Activated CD8-positive, alpha-beta memory T cell treated with anti-CD3 and anti-CD28 coated beads, Interleukin-2, amount 50 U/mL, for 1 hour (primary cell): Measurements from ENCODE around the gene C5orf46.
"Not testable (repeated sequence)": the region's sequence is repeated elsewhere in the genome, so short reads cannot be mapped to it uniquely, and the experiment has no call there.

Experiments
- DNase-seq: peaks from one replicate; pipeline ENCODE4 v3.0.0-alpha.2; 2020; ENCODE audit errors: extremely low read depth

C5orf46 gene

DNA sequence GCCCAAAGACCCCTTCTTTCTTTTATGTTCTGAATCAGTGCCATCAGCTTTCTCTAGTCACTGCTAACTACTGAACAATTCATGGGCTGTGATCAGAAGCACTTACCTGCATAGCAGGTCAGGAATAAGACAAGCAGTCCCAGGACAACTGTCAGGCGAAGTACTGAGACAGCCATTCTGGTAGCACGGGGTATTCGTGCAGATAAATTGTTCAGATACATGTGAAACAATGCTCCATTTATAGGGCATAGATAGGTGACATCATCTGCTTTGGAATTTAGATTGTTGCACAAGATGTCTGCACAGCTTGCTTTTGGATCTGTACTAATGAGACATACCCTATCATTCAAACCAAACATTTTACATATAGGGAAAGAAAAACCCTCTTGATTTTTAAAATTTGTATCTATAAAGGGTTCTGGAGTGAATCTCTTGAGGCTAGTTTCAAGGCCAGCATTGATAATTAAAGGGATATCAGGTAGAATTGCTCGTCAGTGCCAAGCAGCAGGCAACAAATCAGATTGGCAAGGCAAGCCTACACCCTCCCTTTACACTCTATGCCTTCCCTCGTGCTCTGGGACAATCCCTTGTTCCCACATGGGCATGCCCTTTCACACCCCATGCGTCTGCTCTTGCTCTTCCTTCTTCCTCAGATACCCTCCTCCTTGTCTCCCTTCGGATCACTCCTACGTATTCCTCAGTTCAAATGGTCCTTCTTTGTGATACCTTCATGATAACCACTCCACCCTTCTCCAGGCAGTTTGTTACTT is at the start of gene C5orf46:
TSS of gene C5orf46 (minus strand) at position 213 of the 770 bp plus-strand sequence. CDS start at position 176, 37 bp downstream.
- DNase-seq = no peak

DNA sequence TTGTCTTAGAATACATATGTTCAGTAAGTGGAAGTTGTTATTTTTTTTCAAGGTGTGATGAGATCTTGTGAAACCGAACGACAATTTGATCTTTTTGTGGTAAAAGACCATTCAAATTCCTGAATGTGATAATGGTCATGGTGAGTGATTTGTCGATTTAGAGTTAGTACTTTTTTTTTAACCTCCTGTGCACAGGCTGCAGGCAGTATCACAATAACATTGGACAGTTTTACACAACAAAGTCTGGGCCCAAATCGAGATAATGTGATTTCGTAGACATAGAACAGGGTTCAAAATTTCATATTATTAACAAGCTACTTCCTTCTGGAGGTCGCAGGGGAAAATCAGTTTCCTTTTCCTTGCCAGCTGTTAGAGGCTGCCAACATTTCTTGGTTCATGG is 48.6 kb upstream of the C5orf46 start:
- DNase-seq = no peak

DNA sequence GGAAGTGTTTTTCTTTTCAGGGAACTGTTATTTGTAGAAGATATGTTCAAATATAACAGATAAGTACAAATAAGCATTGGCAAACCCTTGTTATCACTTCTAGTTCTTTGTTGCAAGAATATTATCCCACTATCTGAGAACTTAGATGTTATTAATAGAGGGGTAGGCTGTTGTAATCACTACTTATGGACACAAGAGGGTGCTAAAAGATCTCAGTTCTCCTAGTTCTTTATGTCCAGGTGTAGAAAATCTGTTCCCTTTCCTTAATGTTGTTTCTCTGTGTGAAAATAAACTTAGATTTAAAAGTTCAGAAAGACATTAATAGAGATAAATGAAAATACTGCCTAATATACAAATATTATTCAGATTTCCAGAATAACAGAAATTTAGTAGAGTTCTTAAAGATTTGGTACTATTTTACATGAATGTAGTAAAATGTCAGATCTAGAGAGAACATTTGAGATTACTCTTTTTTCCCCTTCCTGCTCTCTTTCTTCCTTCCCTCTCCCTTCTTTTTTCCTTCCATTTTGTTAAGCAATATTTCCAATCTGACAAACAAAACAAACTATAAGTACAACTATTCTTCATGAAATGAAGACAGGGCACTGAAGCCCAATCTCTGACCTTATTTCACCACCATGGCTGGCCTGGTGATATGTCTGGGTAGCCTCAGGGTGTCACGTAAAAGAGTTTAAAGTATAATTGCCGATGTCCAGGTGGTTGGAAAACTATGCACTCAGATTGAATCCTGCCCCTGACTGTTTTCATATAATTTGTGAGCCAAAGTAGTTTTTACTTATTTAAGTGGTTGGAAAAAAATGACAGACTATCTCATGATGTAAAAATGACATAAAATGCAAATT is 43.6 kb upstream of the C5orf46 start:
- DNase-seq = no peak

DNA sequence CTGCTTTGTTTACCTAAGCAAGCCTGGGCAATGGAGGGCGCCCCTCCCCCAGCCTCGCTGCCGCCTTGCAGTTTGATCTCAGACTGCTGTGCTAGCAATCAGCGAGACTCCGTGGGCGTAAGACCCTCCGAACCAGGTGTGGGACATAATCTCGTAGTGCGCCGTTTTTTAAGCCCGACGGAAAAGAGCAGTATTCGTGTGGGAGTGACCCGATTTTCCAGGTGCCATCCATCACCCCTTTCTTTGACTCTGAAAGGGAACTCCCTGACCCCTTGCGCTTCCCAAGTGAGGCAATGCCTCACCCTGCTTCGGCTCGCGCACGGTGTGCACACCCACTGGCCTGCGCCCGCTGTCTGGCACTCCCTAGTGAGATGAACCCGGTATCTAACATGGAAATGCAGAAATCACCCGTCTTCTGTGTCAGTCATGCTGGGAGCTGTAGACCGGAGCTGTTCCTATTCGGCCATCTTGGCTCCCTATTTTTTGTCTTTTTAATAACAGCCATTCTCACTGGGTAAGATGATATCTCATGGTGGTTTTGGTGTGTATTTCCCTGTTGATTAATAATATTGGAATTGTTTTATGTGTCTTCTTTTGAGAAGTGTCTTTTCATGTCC is 40.4 kb upstream of the C5orf46 start:
- not testable (repeated sequence) for DNase-seq

DNA sequence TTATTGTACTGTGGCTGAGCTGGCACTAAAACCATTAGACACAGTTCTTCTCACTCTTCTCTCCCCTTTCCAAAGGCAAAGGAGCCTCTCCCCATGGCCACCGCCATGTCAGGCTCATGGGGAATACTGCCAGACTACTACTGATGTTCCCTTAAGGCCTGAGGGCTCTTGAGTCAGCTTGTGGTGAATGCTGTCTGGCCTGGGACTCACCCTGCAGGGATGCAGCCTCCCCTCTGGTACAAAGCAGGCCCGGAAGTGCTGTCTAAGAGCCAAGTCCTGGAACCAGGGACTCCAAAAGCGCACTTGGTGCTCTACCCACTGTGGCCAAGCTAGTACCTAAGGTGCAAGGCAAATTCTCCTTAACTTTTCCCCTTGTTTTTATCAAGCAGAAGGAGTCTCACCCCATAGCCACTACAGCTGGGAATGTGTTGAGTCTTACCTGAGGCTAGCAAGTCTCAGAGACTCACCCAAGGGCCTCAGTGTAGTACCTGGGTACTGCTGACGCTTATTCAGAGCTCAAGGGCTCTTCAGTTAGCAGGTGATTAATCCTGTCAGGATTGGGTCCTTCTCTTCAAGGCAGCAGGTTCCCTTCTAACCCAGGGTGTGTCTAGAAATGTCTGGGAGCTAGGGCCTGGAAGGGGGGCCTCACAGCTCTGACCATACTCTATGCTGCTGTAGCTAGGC is 33.2 kb upstream of the C5orf46 start:
- DNase-seq = no peak

DNA sequence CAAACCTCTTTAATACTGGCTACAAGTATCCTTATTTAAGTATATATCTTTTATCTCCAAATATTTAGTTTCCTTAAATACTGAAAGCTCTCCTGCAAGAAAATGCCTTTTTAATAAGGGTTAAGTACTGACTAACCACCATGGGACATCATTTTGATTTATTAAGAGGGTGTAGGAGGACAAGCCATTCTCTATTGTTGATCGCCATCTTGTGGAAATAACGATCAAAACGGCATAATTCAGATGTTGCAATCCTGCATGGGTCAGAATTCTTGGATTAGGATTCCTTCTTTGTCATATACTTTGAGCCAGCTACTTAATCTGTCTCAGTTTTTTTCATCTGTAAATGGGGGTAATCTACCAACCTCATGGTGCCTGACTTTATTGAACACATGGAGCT is 28.7 kb upstream of the C5orf46 start:
- DNase-seq = no peak

DNA sequence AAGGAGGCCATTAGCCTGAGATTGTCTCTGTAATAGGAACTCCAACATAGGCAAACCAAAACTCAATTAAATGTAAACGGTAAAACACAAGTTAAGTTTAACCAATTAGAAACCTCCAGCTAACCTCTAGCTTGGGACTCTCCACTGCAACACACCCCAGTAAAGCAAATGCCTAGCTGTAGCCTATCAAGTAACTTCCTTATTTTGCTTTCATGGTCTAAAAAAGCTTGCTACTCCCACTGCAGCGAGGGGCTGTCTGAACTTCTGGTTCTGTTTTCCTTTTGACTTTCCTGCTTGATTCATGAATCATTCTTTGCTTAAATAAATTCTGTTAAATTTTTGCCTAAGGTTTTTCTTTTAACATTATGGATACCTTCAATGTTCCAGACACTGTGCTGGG is 24.4 kb upstream of the C5orf46 start:
- DNase-seq = no peak

DNA sequence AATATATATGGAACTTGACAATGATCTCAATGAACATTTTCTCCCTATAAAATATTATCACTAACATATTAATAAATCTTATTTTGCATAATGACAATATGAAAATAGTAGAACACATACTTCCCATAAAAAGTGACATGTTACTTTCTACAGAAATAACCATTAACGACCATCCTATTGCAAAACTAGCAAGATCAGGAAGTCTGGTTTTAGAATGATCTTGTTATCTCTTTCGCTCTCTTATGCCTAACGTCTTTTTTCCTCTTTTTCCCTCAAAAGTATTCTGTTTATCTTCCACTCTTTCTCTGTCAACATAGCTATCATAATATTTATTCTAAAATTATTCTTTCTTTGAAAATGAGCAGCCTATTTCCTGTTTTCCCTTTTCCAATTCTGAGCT is 21.6 kb upstream of the C5orf46 start:
- DNase-seq = no peak

DNA sequence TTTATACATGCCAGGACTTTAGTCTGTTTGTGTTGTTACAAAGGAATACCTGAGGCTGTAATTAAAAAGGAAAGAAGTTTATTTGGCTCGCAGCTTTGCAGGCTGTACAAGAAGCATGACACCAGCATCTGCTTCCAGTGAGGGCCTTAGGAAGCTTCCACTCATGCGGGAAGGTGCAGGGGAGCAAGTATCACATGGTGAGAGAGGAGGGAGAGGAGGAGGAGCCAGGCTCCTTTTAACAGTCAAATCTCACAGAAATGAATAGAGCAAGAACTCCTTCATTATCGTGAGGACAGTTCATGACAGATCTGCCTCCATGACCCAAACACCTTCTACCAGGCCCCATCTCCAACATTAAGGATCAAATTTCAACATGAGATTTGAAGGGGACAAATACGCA is 18.7 kb upstream of the C5orf46 start:
- DNase-seq = no peak

DNA sequence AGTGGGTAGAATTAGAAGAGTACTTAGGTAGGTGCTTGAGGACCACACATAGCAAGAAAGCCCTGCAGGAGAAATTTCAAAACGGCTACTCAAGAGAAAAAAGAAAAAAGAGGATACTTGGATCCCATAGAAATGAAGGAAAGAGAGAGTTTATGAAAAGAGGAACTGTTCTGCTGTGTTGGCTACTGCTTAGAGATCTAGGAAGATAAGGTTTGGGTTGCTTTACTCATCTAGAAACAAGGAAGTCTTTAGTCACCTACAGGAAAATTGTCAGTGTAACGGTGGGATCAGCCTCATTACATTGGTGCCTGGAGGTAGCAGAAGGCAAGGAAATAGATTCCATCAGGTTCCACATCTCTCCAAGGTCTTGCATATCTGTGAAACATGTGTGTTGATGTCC is 14.8 kb upstream of the C5orf46 start:
- DNase-seq = no peak

DNA sequence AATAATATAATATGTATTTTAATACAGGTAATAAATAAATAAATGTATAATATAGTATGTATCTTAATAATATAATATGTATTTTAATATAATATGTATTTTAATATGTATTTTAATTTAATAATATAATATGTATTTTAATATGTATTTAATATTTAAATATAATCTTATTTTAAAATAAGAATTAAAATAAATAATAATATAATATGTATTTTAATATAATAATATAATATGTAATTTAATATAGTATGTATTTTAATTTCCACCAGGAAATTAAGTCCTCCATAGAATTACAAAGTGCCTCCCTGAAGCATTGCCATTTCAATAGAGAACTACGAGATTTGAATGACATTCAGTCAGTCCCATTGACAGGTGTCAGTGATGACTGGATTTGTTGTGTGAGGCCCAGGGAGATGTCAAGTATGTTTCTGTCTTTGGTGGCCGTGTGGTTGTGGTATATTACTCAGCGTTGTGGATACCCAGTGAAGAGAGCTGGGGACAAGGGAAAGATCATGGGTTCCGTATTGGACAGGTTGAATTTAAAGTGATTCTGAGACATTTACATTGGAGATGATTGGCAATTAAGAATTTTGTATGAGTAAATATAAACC is 14.2 kb upstream of the C5orf46 start:
- no peak for DNase-seq

DNA sequence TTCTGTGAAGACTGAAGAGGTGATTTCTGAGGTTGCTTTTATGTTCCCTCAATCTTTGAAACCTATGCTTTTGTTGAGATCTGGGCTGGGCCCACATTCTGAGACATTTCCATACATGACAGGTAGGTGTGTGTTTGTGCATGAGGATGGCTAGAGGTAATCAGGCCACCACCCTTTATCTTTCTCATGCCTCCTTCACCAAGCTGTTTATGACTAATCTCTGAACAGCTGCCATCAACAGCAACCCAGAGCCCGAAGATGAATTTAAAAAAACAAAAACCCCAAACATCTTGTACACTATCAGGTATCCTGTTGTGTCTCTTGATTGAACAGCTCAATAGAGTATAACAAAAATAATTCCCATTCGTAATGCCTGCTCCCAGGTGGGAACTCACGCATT is 12.6 kb upstream of the C5orf46 start:
- DNase-seq = no peak

DNA sequence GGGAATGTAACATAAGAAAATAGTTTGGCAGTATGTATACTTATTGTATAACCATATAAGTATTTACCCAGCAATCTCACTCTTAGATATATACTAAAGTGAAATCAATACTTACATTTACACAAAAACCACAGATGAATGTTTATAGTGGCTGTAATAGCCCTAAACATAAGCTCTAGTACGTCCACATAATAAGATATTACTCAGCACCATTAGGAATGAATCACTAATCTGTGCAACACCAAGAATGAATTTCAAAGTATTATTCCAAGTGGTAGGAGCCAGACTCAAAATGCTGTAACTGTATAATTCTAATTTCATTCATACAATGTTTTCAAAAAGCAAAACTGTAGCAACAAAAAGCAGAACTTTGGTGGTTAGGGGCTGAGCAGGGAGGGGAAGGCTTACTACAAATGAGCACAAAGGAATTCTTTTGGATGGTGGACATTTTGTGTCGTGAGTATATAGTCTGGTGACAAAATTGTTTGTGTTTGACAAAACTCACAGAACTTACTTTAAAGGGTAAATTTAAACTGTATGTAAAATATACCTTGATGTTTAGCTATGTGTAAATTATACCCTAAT is 11.9 kb upstream of the C5orf46 start:
- no peak for DNase-seq

DNA sequence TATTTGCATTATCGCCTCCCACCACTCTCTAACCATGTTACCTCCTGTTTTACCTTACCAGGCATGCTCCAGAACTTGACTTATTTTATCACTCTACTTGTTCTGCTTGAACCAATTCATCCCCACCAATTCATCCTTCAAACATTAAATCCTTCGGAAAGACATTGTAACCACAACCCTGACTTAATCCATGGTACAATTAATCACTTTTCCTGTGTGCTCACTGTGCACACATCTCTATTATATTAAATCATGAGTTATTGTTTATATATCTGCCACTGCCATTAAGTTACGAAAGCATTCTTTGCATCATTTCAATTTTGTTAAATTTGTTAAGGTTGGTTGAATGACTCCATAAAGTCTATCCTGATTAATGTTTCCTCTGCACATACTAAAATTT is 7.4 kb upstream of the C5orf46 start:
- DNase-seq = no peak

DNA sequence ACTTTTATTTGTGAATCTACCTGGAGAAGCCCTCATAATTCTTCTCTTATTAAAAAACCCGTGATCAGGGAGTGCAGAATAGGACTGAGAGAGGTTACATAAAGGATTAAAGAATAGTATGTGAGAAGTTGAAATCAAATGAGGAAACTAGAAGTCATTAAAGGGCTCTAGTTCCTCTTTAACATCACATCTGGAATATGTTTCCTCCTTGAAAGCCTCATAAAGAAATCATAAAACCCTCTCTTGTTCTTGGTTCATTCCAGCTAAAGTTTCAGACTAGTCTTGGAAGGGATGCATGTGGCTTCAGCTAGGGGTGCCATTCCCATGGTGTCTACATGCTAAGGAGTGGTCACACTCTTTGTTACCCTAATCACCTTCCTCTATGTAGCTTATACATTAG is 5.7 kb upstream of the C5orf46 start:
- DNase-seq = no peak

DNA sequence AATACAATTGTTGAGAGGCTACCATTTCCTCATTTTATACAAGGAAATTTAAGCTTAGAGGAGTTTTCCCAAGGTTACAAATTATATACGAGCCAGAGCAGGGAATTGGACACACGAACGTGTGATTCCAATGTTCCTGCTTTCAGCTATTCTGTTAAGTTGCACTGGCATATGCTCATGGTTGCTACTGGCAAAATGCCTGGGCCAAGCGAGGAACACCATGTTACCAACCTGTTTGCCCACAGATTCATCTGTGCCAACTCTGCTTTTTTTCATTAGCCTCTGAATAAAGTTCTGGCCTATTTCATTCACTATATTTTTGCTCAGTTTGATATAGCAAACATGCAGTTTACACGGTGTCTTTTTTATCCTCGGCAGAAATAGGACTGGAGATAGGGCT is 5.1 kb upstream of the C5orf46 start:
- DNase-seq = no peak

DNA sequence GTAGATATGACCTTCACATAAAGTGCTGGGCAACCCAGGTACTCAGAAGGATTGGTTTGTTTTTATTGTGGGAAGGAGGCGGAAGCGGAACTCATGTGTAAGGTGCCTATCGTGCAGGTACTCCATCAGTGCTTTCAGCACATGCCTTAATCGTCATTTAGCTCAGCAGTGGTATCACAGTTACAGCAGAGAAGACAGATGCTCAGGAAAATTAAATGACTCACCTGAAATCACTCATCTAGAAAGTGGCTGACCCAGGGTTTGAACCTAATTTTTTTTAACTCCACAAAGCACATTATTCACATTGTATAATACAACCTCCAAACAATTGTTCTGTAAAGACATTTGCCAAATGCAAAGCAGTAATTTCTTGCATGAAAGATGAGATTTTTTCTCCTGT is 2.2 kb downstream of the C5orf46 start:
- DNase-seq = no peak

DNA sequence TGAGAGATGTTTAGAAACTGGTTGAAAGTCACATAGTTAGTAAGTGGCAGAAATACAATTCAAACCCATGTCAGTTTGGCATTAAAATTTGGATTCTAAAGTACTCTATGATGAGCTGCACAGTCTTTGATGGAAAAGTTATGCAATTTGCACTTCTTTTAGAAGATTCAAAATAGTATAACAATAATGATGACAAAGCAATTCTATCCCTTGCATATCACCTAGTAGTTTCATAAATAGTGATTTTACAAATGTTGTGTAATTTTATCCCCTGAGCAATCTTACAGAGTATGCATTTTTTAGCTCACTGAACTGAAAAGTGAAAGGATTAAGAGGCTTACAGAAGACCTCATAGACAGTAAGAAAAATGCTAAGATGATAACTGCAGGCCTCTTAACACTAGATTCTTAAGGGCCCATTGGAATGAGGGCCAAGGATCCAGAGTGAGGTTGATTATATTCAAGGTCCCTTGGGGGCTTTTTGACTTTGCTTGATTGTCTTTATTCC is 3.7 kb downstream of the C5orf46 start:
- no peak for DNase-seq

DNA sequence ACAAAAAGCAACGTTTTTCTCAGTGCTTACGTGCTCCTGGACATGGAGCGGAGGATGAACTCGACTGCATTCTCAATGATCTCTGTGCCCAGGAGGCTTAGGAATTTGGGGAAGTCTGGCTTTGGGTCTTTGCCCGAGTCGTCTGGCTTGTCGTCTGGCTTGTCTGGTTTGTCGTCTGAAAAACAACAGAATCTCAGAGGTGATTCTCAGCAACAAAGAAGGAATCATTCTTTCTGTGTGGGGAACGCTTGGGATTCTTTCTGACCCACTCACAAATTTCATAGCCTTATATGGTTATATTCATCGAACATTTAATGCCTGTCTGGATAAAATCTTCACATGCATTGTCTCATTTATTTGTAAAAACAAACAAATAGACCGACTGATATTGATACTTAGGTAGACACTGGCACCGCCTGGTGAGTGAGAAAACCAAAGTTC is 4.7 kb downstream of the C5orf46 start:
- no peak for DNase-seq

DNA sequence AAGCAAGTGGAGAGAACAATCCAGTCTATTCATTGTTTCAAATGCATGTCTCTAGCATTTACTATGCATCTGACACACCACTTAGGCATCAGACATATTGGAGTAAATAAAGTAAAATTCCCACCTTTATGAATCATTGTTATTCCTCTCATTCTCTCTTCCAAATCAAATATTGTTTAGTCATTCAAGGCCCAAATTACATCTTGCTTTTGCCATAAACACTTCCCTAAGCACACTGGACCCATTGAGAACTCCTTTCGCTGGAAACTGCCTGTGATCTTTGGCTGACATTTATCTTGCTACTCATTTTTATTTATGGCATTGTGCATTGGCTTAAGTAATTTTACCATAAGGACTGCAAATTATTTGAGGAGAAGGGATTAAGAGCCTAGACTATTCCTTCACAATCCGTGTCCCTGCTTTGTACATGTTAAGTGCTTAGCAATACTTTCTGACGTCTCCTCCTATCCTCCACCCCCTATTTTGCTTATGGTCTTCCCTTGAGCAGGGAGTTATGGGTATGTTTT is 7.4 kb downstream of the C5orf46 start:
- DNase-seq = no peak

DNA sequence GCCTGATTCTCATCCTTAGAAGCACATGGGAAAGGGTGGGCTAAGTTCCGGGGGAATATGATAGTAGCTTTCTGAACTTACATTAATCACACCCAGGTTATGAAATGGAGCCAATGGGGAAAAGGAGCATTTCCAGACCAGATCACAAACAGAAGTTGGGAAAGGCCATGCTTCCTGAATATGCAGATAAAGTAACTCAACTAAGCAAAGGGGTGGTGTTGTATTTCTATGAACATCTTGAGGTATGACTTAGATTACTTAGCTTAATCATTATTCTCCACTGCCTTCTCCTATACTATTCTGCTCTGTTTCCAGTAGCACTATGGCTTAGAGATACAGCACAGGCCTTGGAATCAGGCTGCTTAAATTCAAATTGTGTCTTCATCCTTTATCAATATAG is 10.5 kb downstream of the C5orf46 start:
- DNase-seq = no peak
